OCI-LY7 (cell line): ENCODE results near the gene BICC1. TPM values are rescaled to one million over a fixed set of nuclear protein-coding genes. Genes with fewer than 3 reads are reported as not detected.

ENCODE experiments used
- BruUV-seq: library from RNA; stranded (reverse); fragments of 400-500 nt; replicated peaks from 2 replicates; lab custom pipeline; 2021; lab: Mats Ljungman, UMichigan
- CTCF ChIA-PET: fragments of 300-600 bp; sonication (Branson Sonifier 250); formaldehyde crosslinking; loops from one replicate; lab custom pipeline; 2022; ENCODE audit warnings: antibody characterized with exemption; ENCODE audit not compliant: unreplicated experiment; lab: Charles Lee
- POLR2A ChIA-PET: fragments of 300-600 bp; sonication (Branson Sonifier 250); formaldehyde crosslinking; loops from one replicate; lab custom pipeline; 2022; ENCODE audit warnings: antibody characterized with exemption; lab: Charles Lee
- DNase-seq: peaks from one replicate; pipeline ENCODE4 v3.0.0-alpha.2; 2015; ENCODE audit warnings: low spot score
- H2AFZ ChIP-seq: fragments of 200-600 bp; sonication (generic), shearing (Covaris generic); 2 replicates; pipeline ENCODE4 v1.6.1; 2014; ENCODE audit warnings: mild to moderate bottlenecking, antibody characterized with exemption, low read length, moderate library complexity
- H3K27ac ChIP-seq: fragments of 200-600 bp; sonication (generic); 2 replicates; pipeline ENCODE4 v1.5.1; 2014; ENCODE audit warnings: mixed run types, low read depth, mild to moderate bottlenecking, moderate library complexity, low read length, inconsistent platforms; ENCODE audit not compliant: poor library complexity, severe bottlenecking
- H3K36me3 ChIP-seq: fragments of 200-600 bp; sonication (generic); 2 replicates; pipeline ENCODE4 v1.6.1; 2014; ENCODE audit warnings: mild to moderate bottlenecking, antibody characterized with exemption, low read length, moderate library complexity, mixed read lengths; ENCODE audit not compliant: insufficient read depth
- H3K4me1 ChIP-seq: fragments of 200-600 bp; sonication (generic); 2 replicates; pipeline ENCODE4 v1.5.1; 2014; ENCODE audit warnings: mild to moderate bottlenecking, low read length; ENCODE audit not compliant: insufficient read depth, poor library complexity, severe bottlenecking
- H3K4me2 ChIP-seq: fragments of 200-600 bp; sonication (generic); 2 replicates; pipeline ENCODE4 v1.6.1; 2014; ENCODE audit warnings: mild to moderate bottlenecking, low read length
- H3K4me3 ChIP-seq: fragments of 200-600 bp; sonication (generic); 2 replicates; pipeline ENCODE4 v1.5.1; 2014; ENCODE audit warnings: mild to moderate bottlenecking, low read depth, low read length; ENCODE audit not compliant: poor library complexity, severe bottlenecking
- H3K79me2 ChIP-seq: fragments of 200-600 bp; sonication (generic); 2 replicates; pipeline ENCODE4 v1.6.1; 2016; ENCODE audit warnings: low read depth, mild to moderate bottlenecking, low read length, moderate library complexity, mixed read lengths; ENCODE audit not compliant: insufficient read depth
- H3K9me2 ChIP-seq: fragments of 200-600 bp; sonication (generic); 2 replicates; pipeline ENCODE4 v1.6.1; 2016; ENCODE audit warnings: mild to moderate bottlenecking, low read length, mixed read lengths; ENCODE audit not compliant: insufficient read depth
- H3K9me3 ChIP-seq: fragments of 200-600 bp; sonication (generic); 2 replicates; pipeline ENCODE4 v1.6.1; 2014; ENCODE audit warnings: mild to moderate bottlenecking, mixed run types, low read length, mixed read lengths
- H4K20me1 ChIP-seq: fragments of 200-600 bp; sonication (generic); 2 replicates; pipeline ENCODE4 v1.6.1; 2014; ENCODE audit warnings: mild to moderate bottlenecking, antibody characterized with exemption, low read length, moderate library complexity, mixed read lengths; ENCODE audit not compliant: insufficient read depth
- CTCF ChIP-seq: fragments of 200-600 bp; sonication (generic); conservative IDR thresholded peaks from 2 replicates; pipeline ENCODE4 v1.5.1; 2014; ENCODE audit warnings: mild to moderate bottlenecking, antibody characterized with exemption, low read length, moderate library complexity, mixed read lengths
- EZH2phosphoT487 ChIP-seq: fragments of 200-600 bp; sonication (generic); IDR thresholded peaks from 2 replicates; pipeline ENCODE4 v1.6.1; 2018; ENCODE audit warnings: low read depth, borderline replicate concordance, mild to moderate bottlenecking, mixed run types, antibody characterized with exemption, low read length, moderate library complexity, mixed read lengths
- intact Hi-C: fragments of 100-400 bp; cut with micrococcal nuclease; formaldehyde crosslinking; loops from one replicate; pipeline ENCODE4 v1.10.0; 2022; ENCODE audit not compliant: unreplicated experiment
- total RNA-seq, 2 experiments: library from RNA; depleted of rRNA in 1 of 2; stranded (reverse); fragments of >200 nt in 1 of 2; shearing (Covaris generic) in 1 of 2; gene quantifications; 2 replicates each; pipeline ENCODE4 v1.2.3, GENCODE V29; 2014 to 2022

The BICC1 gene
- total RNA-seq, 2 experiments from 2014 or later = not detected

- no peaks in the 10 kb centered on the region for H3K9me3 ChIP-seq
- no peak for TF ChIP-seq CTCF
- no peak for TF ChIP-seq EZH2phosphoT487
- intact Hi-C loops = no loop called here
- no peaks in the 10 kb centered on the region for H3K79me2 ChIP-seq
- no peak overlapping the region for H3K4me2 ChIP-seq
- H2AFZ ChIP-seq = no peak overlapping the region
- no peaks in the 10 kb centered on the region for H3K4me1 ChIP-seq
- DNase-seq = no peak
- H3K9me2 ChIP-seq = no peaks in the 10 kb centered on the region
- CTCF ChIA-PET = no interaction called here
- no peak overlapping the region for H3K27ac ChIP-seq
- POLR2A ChIA-PET = interaction anchor here (0.7 kb wide), 1 partner anchor 359 kb away, joined by 3 read pairs; no protein-coding TSS in a partner anchor
- no peaks in the 10 kb centered on the region for H3K36me3 ChIP-seq
- no peaks in the 10 kb centered on the region for H4K20me1 ChIP-seq
- H3K4me3 ChIP-seq = no peak overlapping the region
- BruUV-seq = no TSS peak
These were observed 205.9 kb downstream of the BICC1 start for GRCh38 chr10:58718596-58718995.

GRCh38 chr10:58721601-58722281 lies 209.1 kb downstream of the BICC1 start:
- CTCF ChIA-PET = no interaction called here
- intact Hi-C loops = no loop called here
- no TSS peak for BruUV-seq

More at GRCh38 chr10:58721601-58722281, 209.1 kb downstream of the BICC1 start:
- Histone ChIP-seq H3K4me2 (no peak overlapping the region), H3K4me3 (no peak overlapping the region), H3K36me3 (no peaks in the 10 kb centered on the region), H4K20me1 (no peaks in the 10 kb centered on the region), H3K9me3 (no peaks in the 10 kb centered on the region), H3K4me1 (no peaks in the 10 kb centered on the region), H3K27ac (no peak overlapping the region), H2AFZ (no peak overlapping the region), H3K9me2 (no peaks in the 10 kb centered on the region), H3K79me2 (no peaks in the 10 kb centered on the region)
- DNase-seq = no peak
- TF ChIP-seq EZH2phosphoT487 = no peak
- TF ChIP-seq CTCF = no peak
- POLR2A ChIA-PET = no interaction called here
